Measurements from ENCODE around the gene ARMCX4.

GRCh38 chrX:101482296-101482695 lies 3.0 kb upstream of the ARMCX4 start:
- no peak for TF ChIP-seq EZH2phosphoT487 (IDR thresholded peaks at IDR 0.05; ENCODE audit: borderline replicate concordance, low read depth, low read length)
- TF ChIP-seq CTCF (conservative IDR thresholded peaks at IDR 0.05; ENCODE audit: low read length) = no peak

Measured in OCI-LY7 (cell line).